Fibroblast of pulmonary artery (primary cell): ENCODE data around the gene INHBB.

Experiments used
- DNase-seq: peaks from one replicate; pipeline ENCODE4 v3.0.0-alpha.2; 2010; ENCODE audit warnings: low read depth
- H3K4me3 ChIP-seq: replicated peaks from 2 replicates; pipeline ENCODE4 v1.5.1; 2011; ENCODE audit warnings: low read depth, mild to moderate bottlenecking, control low read depth, low read length, moderate library complexity
- CTCF ChIP-seq: IDR thresholded peaks from 2 replicates; pipeline ENCODE4 v1.5.1; 2011; ENCODE audit warnings: mild to moderate bottlenecking, control low read depth, low read length, inconsistent platforms; ENCODE audit errors: missing control alignments

INHBB gene

GRCh38 chr2:120321721-120322284 lies 24.1 kb upstream of the INHBB start:
- no peak for DNase-seq

GRCh38 chr2:120322329-120322728 lies 23.6 kb upstream of the INHBB start:
- DNase-seq: no peak
- no peak overlapping the region for H3K4me3 ChIP-seq
- no peak for TF ChIP-seq CTCF

More at GRCh38 chr2:120321721-120322284, 24.1 kb upstream of the INHBB start:
- no peak for TF ChIP-seq CTCF
- H3K4me3 ChIP-seq: no peak overlapping the region

- H3K4me3 ChIP-seq: no peak overlapping the region
- DNase-seq: peak; percentile 74
- TF ChIP-seq CTCF: no peak
Measured at GRCh38 chr2:120323214-120323613, 22.7 kb upstream of the INHBB start.

- TF ChIP-seq CTCF: no peak
- no peak overlapping the region for H3K4me3 ChIP-seq
- DNase-seq: no peak
Measured at GRCh38 chr2:120323807-120324399, 22.0 kb upstream of the INHBB start.

GRCh38 chr2:120324933-120325332 lies 21.0 kb upstream of the INHBB start:
- no peak overlapping the region for H3K4me3 ChIP-seq
- no peak for TF ChIP-seq CTCF
- no peak for DNase-seq

GRCh38 chr2:120326066-120326465 lies 19.9 kb upstream of the INHBB start:
- no peak overlapping the region for H3K4me3 ChIP-seq
- DNase-seq: no peak
- TF ChIP-seq CTCF: no peak
